ENCODE measurements around the gene RERE.

RERE gene

DNA sequence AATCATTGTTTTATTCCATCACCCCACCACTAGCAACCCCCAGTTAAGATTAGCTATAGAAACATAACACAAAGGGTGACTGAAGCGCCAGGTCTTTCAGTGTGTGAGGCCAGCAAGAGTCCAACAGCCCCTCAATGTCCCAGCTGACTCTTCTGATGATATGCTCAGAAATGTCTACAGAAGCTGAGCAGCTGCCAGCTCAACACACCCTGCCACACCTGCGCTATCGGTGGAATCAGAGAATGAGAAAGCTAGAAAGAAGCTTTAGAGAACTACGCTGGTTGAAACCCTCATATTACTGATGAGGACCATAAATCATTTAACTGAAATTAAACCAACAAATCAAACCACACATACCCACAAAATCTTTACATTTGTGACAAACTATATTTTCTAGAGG, 383.3 kb downstream of the RERE start:
- TF ChIP-seq CTCF (IDR thresholded peaks at IDR 0.05; ENCODE audit: low read depth, low read length, missing control alignments): no peak
- no peak overlapping the region for H3K4me3 ChIP-seq (ENCODE audit: low read depth, low read length)
- no peak for DNase-seq (ENCODE audit: low read depth)
- in situ Hi-C loops (cut with HindIII; ENCODE audit: low sequenced_read_pairs): no loop called here

- in situ Hi-C loops (cut with HindIII; ENCODE audit: low sequenced_read_pairs): no loop called here
- TF ChIP-seq CTCF (IDR thresholded peaks at IDR 0.05; ENCODE audit: low read depth, low read length, missing control alignments): no peak
- no peak overlapping the region for H3K4me3 ChIP-seq (ENCODE audit: low read depth, low read length)
- DNase-seq (ENCODE audit: low read depth): no peak
Observed at GRCh38 chr1:8431784-8432183, 385.7 kb downstream of the RERE start.

DNA sequence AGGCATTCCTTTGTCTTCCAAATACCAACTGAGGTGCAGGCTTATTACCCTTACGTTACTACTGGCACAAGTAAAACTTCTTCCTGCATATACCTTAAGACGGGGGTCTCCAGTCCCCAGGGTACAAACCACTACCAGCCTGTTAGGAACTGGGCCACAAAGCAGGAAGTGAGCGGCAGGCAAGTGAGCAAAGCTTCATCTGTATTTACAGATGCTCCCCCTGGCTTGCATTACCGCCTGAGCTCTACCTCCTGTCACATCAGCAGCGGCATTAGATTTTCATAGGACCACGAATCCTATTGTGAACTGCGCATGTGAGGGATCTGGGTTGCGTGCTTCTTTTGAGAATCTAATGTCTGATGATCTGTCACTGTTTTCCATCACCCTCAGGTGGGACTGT, 386.4 kb downstream of the RERE start:
- in situ Hi-C loops (cut with HindIII; ENCODE audit: low sequenced_read_pairs): no loop called here
- no peak for TF ChIP-seq CTCF (IDR thresholded peaks at IDR 0.05; ENCODE audit: low read depth, low read length, missing control alignments)
- no peak overlapping the region for H3K4me3 ChIP-seq (ENCODE audit: low read depth, low read length)
- DNase-seq (ENCODE audit: low read depth): no peak

GRCh38 chr1:8430476-8430875, 387.0 kb downstream of the RERE start:
- H3K4me3 ChIP-seq (ENCODE audit: low read depth, low read length): no peak overlapping the region
- in situ Hi-C loops (cut with HindIII; ENCODE audit: low sequenced_read_pairs): no loop called here
- no peak for DNase-seq (ENCODE audit: low read depth)
- TF ChIP-seq CTCF (IDR thresholded peaks at IDR 0.05; ENCODE audit: low read depth, low read length, missing control alignments): no peak

DNA sequence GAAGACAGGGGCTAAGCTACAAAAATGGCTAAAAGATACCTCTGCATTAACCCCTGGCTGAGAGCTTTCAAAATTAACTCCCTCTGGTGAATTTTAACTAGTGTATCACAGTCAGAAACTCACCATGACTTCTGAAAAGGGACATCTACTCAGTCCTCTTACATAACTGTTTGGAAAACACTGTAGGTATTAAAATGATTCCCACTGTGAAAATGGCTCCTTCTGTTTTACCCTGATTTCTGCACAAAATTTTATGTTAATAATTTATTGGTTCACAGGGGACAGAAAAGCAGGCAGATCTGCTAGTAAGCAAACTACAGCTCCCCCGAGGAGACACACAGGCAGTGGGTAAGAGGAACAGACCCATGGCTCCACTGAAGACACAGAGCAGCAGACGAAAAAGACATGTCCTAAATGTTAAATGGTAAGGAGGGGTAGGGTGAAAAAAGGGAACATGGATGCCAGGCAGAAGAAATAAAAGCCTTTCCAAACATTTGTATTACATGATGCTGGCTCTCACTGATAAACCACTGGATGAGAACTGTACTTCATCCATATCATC, 387.8 kb downstream of the RERE start:
- TF ChIP-seq CTCF (IDR thresholded peaks at IDR 0.05; ENCODE audit: low read depth, low read length, missing control alignments): no peak
- in situ Hi-C loops (cut with HindIII; ENCODE audit: low sequenced_read_pairs): loop anchor here (5.0 kb wide), 1 partner anchor 107 kb away; no protein-coding TSS in a partner anchor
- DNase-seq (ENCODE audit: low read depth): no peak
- H3K4me3 ChIP-seq (ENCODE audit: low read depth, low read length): no peak overlapping the region

DNA sequence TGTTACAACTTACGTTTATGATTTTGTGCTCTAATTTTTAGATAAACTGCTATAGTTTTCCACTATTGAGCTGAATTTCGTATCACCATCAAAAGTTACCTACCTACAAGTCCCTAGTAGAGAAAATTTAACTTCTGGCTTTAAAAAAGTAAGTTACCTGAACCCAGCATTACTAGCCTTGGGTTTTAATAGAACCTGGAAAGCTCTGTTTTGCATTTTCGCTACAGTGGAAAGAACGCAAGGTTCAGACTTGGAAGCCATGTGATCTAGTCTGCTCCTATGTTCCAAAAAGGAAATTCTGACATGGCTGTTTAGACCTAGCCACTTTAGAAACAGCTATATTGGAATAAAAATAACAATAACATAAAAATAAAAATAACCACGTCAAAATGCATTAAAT, 389.0 kb downstream of the RERE start:
- no peak for DNase-seq (ENCODE audit: low read depth)
- H3K4me3 ChIP-seq (ENCODE audit: low read depth, low read length): no peak overlapping the region
- in situ Hi-C loops (cut with HindIII; ENCODE audit: low sequenced_read_pairs): loop anchor here (5.0 kb wide), 1 partner anchor 106 kb away; no protein-coding TSS in a partner anchor
- TF ChIP-seq CTCF (IDR thresholded peaks at IDR 0.05; ENCODE audit: low read depth, low read length, missing control alignments): no peak
